Measurements from ENCODE around the gene BCR.
A peak's percentile ranks its signal among the peaks of the same experiment; 100 is the strongest.

Gene BCR

DNA sequence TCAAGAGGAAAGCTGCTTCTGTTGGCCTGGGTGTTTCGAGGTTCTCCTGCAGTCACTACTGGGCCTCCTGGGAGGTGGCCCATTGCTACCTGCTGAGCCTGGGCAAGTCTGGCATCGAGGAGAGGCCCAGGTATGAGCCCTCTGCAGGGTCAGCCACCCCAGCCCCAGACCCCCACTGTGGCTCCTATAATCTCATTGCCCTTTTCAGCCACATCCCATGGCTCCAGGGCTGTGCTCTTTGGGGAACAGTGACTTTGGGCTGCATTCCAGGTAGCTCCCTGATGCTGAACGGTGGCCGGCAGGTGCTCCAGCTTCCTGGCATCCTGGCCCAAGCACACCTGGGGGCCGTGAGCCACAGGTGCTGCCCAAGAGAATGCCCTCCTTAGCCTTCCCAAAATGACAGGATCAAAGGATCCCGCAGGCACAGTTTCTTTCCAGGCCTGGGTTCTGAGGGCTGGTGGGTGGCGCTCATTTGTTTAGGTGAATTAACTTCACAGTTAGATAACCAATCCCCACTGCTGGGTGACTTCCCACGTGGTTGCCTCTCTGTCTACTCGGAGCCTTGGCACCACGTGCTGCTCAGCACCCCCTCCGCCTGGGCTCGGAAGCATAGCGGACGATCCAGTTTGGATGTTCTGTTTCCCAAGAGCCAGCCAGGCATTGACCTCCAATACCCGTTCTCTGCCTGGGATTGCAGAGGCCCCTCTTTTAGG is 97.4 kb downstream of the BCR start:
- DNase-seq (ENCODE audit: low spot score) = no peak

DNA sequence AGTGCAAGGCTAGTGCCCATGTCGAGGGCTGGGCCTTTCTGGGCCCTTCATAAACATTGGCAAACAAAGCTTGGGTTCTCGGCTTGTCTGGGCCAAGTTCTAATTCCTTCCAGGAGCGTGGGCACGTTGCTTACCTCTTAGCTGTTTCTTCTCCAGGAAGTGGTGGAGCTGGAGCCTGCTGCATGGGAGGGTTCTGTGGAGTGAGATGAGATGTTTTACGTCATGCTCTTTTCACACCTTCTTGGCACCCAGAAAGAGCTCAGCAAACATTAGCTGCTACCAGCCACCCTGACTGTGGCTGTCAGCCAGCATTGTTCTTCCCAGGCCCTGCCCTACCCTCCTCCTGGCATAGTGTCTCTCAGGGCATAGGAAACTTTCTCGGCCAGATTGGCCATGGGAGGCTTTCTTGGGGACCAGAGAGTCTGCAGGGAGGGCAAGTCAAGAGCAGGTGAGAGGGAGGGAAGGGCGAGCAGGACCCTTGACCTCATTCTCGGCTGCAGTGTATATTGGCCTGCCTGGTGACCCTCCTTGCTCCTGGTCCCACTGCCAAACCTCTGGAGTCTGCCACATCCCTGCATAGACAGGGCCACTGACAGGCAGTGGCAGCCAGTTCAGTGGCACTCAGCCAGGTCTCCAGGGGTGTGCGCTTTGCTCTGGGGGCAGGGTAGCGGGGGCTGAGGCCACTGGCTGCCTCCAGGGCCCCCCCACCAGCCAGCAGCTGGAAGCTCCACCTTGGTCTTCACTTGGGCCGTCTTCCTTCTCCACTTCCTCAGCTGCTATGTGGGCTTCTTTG is 98.8 kb downstream of the BCR start:
- DNase-seq (ENCODE audit: low spot score) = no peak

DNA sequence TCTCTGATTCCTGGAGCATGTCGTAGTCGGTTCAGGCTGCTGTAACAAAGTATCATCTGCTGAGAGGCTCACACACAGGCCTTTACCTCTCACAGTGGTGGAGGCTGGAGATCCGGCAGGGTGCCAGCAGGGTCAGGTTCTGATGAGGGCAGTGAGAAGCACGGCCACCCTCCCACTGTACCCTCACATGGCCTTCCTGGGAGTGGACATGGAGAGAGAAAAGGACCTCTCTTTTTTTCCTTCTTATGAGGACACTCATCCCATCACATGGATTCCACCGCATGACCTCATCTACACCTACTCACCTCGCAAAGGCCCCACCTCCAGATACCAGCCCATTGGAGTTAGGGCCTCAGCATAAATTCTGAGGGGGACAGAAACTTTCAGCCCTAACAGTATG is 99.5 kb downstream of the BCR start:
- no peak for DNase-seq (ENCODE audit: low spot score)

DNA sequence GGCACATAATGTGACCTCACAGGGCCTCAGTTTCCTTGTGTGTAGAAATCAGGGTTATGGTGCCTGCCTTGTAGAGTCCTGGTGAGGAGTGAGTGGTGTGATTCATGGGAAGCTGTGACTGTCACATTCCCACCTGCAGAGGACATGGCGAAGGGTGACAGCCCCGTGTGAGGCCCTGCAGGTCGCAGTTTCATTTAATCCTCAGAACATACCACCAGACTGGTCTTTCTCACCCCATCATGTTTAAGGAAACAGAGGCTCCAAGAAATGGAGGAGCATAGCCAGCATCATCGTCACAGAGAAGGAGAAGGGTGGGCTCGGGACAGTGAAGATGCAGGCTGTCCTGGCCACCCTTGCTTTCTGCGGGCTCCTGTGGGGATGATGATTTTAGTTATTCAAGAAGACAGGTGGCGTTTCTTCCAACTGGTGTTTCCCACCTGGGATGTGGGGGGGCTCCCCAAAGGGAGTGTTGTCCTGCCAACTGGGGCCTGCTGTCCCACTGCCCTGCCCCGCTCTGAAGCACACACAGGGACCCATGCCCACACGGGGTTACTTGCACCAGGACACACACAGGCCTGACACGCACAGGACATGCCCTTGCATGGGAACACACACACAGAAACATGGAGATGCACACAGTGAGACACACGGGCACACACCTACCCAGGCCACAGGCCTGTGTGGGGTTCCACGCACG is 100.2 kb downstream of the BCR start:
- DNase-seq (ENCODE audit: low spot score) = peak; percentile 29

DNA sequence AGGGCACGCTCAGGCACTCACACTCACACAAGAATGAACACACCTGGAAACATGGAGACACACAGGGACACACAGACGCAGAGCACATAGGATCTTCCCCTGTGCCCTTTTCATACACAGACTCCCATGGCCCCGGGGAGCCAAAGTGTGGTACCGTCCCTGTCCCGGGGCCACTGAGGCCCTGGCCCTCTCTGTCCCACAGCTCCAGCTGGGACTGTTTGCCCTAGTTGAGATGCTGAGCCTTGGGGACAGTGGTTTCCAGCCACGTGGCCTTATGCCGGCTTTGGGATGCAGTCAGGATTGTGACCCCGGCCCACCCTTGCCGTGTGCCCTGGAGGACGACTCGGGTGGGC is 100.7 kb downstream of the BCR start:
- no peak for DNase-seq (ENCODE audit: low spot score)

DNA sequence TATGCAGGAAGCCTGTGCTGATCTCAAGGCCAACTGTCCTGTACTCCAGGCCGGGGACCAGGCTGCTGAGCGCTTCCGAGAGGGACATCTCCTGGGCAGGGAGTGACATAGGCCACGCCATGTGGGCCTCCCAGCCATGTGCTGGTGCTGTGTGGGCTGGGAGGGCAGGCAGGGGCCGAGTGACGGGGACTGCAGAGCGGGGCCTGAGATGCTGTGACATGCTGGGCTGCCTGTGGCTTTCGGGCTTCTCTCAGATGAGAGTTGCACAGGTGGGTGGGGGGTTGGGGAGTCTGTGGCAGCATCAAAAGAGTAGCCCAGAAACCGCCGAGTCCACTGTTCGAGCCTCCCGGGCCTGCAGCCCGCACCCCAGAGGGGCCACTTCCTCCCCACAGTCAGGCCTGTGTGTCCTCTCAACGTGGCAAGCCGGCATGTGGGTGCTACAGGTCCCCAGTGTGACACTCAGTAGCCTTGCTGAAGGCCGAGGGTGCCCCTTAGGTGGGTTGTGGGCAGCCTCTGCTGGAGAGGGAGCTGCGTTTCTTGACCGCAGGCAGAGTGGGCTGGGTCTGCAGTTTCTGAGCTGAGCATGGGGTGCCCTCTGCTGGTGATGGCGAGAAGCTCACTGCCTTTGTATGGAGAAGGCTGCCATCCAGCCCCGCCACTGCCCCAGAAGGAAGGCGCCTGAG is 101.2 kb downstream of the BCR start:
- peak; percentile 87 for DNase-seq (ENCODE audit: low spot score)

DNA sequence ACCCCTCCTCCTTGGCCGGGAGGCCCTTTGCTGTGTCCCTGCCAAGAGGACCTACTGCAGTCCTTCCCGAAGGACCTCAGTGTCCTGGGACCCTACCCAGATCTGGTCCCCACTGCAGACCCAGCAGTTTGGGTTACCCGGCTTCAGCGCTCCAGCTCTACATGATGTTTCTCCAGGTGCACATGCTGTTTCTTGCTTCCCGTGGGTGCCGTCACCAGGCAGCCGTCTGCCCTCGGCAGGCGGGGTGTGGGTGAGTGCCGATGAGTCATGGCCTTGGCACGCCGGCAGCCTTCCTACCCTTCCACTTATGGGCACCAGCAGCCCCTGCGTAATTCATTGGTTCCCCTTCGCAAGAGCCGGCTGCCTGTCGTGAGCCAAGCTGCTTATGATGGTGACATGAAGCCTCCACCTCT is 101.8 kb downstream of the BCR start:
- no peak for DNase-seq (ENCODE audit: low spot score)

DNA sequence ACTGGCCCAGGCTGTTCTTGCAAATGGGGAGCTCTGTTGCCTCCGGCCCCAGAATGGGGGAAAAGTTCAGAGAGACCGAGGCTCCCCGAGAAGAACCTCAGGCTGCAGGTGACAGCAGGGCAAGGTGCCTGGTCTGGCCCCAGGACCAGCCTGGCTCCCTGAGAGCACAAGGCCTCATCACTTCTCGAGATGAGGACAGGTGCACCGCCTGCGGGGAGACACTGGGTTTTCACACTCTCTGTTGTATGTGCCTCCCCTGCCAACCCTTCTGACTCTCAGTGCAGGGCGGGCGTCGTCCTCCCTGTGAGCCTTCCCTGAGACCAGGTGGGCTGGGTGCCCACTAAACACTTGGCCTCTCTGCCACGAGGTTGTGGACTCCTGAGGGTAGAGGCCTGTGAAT is 102.2 kb downstream of the BCR start:
- no peak for DNase-seq (ENCODE audit: low spot score)

DNA sequence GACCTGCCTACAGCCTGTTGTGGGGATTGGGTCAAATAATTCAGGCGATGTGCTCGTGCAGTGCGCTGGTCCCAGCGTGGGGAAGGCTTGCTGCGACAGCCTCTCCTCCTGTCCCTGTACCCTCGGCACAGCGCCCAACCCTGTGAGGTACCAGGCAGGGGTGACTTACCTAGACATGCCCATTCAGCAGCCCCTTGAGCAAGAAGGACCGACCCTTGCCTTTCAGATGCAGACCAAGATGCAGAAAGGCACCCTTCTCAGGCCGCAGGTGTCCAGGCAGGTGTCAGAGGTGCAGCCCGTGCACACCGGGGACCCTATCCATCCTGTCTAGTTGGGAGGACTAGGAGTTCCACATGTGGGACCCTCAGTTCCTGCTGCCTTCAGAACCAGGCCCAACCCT is 102.7 kb downstream of the BCR start:
- DNase-seq (ENCODE audit: low spot score) = no peak

DNA sequence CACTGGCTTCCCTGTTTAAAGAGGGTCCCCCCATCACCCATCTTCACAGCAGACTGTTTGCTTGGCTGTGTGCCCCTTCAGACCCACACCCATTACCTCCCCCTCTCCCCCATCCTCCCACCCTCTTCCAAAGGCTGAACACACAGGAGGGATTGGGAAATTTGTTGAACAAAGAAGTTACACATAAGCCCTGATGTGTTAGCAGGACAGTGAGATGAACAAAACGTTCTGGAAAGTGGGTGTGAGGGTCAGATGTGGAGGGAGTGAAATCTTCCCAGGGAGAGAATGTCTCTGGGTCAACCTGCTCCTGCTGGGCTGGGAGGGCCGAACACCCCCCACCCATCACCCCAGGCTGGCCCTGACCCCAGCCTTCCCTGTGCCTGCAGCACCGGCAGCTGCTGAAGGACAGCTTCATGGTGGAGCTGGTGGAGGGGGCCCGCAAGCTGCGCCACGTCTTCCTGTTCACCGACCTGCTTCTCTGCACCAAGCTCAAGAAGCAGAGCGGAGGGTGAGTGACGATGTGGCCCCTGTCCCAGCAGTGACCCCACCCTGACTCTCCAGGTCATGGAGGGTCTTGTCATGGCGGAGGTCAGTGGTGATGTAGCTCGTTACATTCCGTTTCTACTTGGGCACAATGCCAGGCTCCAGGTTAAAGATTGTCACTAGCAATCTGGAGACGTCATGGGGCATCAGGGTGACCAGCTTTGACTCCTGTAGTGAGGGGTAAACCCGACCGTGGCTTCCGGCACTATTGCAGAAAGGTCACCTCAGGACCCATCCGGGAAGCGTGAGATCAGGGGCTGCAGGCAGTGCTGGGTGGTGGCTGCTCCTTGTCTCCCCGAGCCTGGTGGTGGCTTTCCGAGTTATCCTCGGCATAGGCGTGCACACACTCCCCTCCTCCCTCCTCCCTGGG is 103.5 kb downstream of the BCR start:
- no peak for DNase-seq (ENCODE audit: low spot score)

DNA sequence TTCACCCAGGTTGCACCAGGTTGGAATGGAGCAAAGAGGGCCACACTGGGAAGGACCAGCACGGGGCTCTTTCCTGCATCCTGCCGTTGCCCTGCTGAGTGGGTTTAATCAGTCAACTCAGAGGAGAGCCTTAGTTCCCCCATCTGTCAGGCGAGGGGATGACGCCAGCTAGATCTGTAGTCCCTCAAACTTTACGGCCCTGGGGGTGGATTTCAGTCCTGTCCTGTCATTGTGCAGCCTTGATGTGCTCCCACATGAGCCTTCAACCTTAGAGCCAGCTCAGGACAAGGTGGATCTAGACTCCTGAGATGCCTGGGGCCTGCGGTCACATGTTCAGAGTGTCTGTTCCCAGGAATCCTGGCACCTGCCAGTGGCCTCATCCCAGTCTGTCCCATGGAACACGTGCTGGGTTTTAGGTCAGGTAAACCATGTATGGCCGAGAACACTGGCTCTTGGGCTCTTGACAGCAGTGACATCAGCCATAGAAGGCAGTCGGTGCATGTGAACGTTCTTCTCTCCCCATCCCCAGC is 104.3 kb downstream of the BCR start:
- DNase-seq (ENCODE audit: low spot score) = no peak

DNA sequence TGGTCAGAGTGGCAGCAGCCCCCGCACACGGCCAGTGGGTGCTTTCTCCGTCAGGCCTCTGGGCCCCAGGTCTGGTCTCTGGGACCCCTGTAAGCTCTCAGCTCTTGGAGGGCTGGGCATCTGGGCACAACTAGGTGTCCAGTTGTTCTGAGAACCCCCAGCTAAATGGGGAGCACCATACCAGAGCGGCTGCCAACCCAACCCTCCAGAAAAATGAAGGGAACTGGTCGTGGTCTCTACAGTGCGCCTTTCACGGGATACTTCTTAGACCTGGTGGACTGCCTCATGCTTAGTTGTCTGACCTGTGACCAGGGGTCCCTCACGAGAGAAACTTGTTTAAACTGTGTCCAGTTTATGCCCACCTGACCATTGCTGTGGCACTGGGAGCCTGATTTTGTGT is 104.9 kb downstream of the BCR start:
- no peak for DNase-seq (ENCODE audit: low spot score)

DNA sequence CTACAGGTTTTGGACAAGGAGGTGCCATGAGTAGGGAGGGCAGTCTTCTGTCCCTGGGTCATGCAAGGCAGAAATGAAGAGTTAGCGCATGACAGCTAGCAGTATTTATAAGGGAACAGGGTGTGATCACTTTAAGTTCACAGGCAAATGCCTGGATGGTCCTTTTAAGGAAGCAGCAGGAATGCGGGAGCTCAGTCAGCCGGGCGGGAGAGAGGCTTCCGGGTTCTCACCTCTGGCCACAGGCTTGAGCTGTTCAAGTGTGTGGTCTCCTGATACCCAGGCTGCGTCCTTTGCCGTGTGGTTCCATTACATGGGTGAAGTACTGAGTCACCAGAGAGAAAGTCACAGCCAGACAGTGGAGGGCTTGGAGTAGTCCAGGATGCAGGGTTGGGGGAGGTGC is 105.4 kb downstream of the BCR start:
- DNase-seq (ENCODE audit: low spot score) = no peak

DNA sequence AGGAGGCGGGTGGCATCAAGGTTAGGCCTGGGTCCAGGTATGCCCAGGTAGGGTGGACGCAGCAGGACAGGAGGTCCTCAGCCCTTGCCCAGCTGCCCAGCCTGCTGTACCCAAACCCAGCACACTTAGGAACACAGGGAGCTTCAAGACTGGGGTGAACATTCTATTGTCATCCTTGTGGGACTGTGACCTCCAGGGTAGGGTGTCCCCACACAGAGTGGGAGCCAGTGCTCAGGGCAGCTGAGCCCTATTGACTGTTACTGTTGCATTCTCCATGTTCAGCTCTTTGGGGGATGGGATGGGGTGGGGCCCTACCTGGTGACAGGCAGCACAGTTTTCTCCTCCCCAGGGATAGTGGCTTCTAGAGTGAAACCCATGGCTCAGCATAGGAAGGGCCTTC is 106.0 kb downstream of the BCR start:
- DNase-seq (ENCODE audit: low spot score) = no peak

DNA sequence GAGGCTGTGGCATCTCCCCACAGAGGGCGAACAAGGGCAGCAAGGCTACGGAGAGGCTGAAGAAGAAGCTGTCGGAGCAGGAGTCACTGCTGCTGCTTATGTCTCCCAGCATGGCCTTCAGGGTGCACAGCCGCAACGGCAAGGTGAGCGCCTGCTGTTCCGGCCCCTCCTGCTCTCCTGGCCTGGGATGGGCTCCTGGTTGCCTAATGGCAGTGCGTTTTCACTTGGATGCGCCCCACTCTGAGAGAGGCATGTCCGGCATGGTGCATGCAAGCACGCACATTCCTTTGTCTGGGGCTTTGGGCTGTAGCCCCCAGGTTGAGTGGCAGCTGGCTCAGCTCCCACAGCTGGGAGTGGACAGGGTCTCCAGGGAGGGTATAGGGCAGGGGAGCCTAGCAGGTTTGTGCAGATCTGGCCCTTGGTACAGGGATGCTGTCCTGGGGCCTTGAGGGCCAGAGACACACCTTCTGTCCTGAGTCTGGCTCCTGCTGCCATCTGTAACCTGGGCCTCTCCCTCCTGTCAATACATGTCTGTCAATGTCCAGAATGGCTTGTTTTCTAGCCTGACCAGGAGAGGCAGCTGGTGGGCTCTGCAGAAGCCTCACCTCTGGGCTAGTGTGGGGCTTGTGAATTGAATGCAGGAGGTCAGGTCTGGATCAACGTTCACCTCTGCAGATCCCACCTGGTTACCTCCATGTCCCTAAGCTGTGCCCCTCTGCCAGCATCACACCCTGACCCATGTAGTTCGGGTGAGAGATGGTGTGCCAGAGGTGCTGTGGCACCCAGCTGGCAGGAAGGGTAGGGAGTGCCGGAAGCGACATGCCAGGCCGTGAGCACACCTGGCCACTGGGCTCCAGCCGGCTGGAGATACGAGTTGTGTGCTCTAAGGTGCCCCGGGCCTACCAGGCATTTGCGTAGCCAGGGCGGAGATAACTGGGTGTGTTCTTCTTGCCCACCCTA is 107.1 kb downstream of the BCR start:
- no peak for DNase-seq (ENCODE audit: low spot score)

DNA sequence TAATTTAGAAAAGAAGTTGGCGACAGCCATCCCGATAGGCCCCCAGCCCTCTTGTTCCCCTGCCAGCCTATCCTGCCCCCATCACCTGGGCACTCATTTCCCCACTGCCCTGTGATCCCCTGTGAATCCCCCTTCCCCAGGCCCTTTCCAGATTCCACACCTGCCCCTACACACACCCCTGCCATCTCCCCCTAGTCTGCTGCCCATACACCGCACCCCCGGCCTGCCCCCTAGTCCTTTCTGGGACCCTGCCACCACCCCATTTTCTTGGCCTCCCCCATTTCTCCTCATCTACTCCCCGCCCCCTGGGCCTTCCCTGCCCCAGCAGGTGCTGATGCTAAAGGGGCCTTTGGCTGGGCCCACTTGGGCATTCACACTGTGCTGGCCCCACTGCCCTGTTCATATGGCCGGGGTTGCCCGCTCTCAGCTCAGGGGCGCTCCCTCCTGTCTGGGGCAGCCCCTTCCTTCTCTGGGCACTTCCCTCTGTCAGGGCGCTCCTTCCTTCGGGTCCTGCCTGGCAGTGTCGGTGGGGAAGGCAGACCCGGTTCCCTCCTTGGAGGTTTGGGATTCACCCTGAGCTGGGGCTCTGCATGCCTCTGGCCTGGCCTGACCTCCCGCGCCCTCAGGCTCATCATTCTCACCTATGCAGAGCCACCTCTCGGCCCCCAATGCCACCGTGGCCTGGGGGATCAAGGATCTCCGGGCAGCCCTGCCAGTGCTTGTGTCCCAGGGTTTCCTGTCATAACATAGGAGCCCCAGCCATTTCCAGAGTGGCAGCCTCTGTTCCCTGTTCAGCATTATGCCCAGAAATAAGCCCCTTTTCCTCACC is 108.2 kb downstream of the BCR start:
- no peak for DNase-seq (ENCODE audit: low spot score)

DNA sequence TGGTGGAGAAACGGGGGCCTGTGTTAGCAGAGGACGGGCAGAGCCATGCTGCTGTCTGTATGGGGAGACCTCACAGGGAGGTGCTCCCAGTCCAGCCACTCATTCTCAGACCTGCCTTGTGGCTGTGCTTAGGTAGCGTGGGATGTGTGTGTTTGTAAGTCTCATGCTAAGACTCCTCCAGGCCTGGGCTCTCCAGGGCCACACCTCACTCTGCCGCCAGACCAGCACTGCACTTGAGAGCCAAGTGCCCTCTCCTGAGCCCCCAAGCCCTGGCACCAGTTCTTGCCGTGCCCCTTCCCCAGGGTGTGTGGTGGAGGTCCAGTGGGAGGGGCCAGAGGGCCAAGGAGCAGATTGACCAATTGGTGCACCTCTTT is 108.8 kb downstream of the BCR start:
- no peak for DNase-seq (ENCODE audit: low spot score)

DNA sequence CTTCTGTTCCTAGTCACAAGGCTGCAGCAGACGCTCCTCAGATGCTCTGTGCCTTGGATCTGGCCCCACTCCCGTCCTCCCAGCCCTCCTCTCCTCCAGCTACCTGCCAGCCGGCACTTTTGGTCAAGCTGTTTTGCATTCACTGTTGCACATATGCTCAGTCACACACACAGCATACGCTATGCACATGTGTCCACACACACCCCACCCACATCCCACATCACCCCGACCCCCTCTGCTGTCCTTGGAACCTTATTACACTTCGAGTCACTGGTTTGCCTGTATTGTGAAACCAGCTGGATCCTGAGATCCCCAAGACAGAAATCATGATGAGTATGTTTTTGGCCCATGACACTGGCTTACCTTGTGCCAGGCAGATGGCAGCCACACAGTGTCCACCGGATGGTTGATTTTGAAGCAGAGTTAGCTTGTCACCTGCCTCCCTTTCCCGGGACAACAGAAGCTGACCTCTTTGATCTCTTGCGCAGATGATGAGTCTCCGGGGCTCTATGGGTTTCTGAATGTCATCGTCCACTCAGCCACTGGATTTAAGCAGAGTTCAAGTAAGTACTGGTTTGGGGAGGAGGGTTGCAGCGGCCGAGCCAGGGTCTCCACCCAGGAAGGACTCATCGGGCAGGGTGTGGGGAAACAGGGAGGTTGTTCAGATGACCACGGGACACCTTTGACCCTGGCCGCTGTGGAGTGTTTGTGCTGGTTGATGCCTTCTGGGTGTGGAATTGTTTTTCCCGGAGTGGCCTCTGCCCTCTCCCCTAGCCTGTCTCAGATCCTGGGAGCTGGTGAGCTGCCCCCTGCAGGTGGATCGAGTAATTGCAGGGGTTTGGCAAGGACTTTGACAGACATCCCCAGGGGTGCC is 109.8 kb downstream of the BCR start:
- peak; percentile 82 for DNase-seq (ENCODE audit: low spot score)

Data from NAMALWA (cell line).